ENCODE measurements around the gene HS1BP3. TPM values are rescaled to one million over a fixed set of nuclear protein-coding genes. Genes with fewer than 3 reads are reported as not detected.

The HS1BP3 gene
- total and polyA plus RNA-seq, 2 of the 13 experiments (the other 11 are each of a cell fraction or from before 2014, with no cell fraction given), result 15.2 to 22.0 TPM

DNA sequence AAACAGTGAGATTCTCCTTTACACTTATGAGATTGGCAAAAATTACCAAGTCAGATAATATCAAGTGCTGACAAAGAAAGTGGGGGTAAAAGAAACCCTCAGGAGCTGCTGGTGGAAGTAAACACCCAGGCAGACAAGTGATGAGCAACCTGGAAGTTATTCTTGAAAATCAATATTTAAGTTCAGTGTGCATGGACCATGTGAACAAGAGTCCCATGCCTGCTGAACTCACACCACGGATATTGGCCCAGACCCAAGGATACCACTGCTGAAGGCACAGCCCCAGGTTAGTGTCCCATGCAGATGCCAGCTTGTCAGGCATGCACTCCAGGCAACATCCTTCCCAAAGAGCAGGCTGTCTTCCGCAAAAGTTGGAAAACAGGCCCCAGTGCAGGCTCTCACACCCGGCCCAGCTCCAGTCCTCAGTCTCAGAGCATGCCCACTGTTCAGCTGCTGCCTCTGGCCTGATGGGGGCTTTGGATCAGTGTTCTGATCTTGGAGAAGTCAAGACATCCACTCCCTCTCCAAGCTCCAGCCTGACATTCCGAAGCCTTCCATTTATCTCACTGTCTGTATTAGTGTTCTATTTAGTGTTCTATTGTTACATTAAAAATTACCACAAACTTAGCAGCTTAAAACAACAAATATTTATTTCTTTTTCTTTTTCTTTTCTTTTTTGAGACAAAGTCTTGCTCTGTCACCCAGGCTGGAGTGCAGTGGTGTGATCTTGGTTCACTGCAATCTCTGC lies 70.0 kb downstream of the HS1BP3 start (continued):
- peak; percentile 97 for TF ChIP-seq KDM1A (CRISPR knock-in tag; IDR thresholded peaks at IDR 0.05)
- TF ChIP-seq, protein P1, sequence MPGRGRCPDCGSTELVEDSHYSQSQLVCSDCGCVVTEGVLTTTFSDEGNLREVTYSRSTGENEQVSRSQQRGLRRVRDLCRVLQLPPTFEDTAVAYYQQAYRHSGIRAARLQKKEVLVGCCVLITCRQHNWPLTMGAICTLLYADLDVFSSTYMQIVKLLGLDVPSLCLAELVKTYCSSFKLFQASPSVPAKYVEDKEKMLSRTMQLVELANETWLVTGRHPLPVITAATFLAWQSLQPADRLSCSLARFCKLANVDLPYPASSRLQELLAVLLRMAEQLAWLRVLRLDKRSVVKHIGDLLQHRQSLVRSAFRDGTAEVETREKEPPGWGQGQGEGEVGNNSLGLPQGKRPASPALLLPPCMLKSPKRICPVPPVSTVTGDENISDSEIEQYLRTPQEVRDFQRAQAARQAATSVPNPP (CRISPR knock-in tag; IDR thresholded peaks at IDR 0.05), result no peak
- TF ChIP-seq ZNF350 (CRISPR knock-in tag; IDR thresholded peaks at IDR 0.05; ENCODE audit: borderline replicate concordance, low read depth), result peak; percentile 73
- TF ChIP-seq, protein P2, sequence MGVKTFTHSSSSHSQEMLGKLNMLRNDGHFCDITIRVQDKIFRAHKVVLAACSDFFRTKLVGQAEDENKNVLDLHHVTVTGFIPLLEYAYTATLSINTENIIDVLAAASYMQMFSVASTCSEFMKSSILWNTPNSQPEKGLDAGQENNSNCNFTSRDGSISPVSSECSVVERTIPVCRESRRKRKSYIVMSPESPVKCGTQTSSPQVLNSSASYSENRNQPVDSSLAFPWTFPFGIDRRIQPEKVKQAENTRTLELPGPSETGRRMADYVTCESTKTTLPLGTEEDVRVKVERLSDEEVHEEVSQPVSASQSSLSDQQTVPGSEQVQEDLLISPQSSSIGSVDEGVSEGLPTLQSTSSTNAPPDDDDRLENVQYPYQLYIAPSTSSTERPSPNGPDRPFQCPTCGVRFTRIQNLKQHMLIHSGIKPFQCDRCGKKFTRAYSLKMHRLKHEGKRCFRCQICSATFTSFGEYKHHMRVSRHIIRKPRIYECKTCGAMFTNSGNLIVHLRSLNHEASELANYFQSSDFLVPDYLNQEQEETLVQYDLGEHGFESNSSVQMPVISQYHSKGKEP (CRISPR knock-in tag; IDR thresholded peaks at IDR 0.05), result no peak
- no peak for TF ChIP-seq ZNF180 (CRISPR knock-in tag; IDR thresholded peaks at IDR 0.05; ENCODE audit: borderline replicate concordance, low read depth)
- TF ChIP-seq HNRNPL (IDR thresholded peaks at IDR 0.05; ENCODE audit: low read depth, low read length), result peak; percentile 92
- peak; percentile 86; the same call in 1 of the 2 replicates for TF ChIP-seq ZNF567 (CRISPR knock-in tag; IDR thresholded peaks at IDR 0.05; ENCODE audit: borderline replicate concordance)
- no peak for TF ChIP-seq ZNF550 (CRISPR knock-in tag; IDR thresholded peaks at IDR 0.05; ENCODE audit: borderline replicate concordance)
- TF ChIP-seq SMAD1 (CRISPR knock-in tag; IDR thresholded peaks at IDR 0.05; ENCODE audit: borderline replicate concordance, low read depth), result no peak; the same call in 1 of the 2 replicates
- TF ChIP-seq KLF11 (CRISPR knock-in tag; IDR thresholded peaks at IDR 0.05), result peak; percentile 90
- no peak for TF ChIP-seq MBD4 (IDR thresholded peaks at IDR 0.05; ENCODE audit: borderline replicate concordance, low read length)
- no peak for TF ChIP-seq ZNF383 (CRISPR knock-in tag; IDR thresholded peaks at IDR 0.05; ENCODE audit: borderline replicate concordance)
- 0 out of 2 replicates have a peak, but pooled peaks have one; percentile 17 for TF ChIP-seq ATF7-NPFF (CRISPR knock-in tag; IDR thresholded peaks at IDR 0.05; ENCODE audit: low read depth)
- peak; percentile 93; the same call in 1 of the 2 replicates for TF ChIP-seq NCOR1 (IDR thresholded peaks at IDR 0.05; ENCODE audit: borderline replicate concordance, low read length)
- TF ChIP-seq RARA (CRISPR knock-in tag; IDR thresholded peaks at IDR 0.05), result peak; percentile 93
- TF ChIP-seq, protein P3, sequence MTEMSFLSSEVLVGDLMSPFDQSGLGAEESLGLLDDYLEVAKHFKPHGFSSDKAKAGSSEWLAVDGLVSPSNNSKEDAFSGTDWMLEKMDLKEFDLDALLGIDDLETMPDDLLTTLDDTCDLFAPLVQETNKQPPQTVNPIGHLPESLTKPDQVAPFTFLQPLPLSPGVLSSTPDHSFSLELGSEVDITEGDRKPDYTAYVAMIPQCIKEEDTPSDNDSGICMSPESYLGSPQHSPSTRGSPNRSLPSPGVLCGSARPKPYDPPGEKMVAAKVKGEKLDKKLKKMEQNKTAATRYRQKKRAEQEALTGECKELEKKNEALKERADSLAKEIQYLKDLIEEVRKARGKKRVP (CRISPR knock-in tag; IDR thresholded peaks at IDR 0.05), result peak in 1 of 2 experiments; percentile 67; a peak in 1 of 4 replicates
- TF ChIP-seq SALL2 (CRISPR knock-in tag; IDR thresholded peaks at IDR 0.05), result no peak
- peak; percentile 88 for TF ChIP-seq BCL6 (CRISPR knock-in tag; IDR thresholded peaks at IDR 0.05)
- TF ChIP-seq, protein P4, sequence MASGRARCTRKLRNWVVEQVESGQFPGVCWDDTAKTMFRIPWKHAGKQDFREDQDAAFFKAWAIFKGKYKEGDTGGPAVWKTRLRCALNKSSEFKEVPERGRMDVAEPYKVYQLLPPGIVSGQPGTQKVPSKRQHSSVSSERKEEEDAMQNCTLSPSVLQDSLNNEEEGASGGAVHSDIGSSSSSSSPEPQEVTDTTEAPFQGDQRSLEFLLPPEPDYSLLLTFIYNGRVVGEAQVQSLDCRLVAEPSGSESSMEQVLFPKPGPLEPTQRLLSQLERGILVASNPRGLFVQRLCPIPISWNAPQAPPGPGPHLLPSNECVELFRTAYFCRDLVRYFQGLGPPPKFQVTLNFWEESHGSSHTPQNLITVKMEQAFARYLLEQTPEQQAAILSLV (CRISPR knock-in tag; IDR thresholded peaks at IDR 0.05; ENCODE audit: borderline replicate concordance), result peak; percentile 75; the same call in 1 of the 2 replicates
- 0 out of 2 replicates have a peak, but pooled peaks have one; percentile 31 for TF ChIP-seq KDM3A (CRISPR knock-in tag; IDR thresholded peaks at IDR 0.05; ENCODE audit: low read depth)
- TF ChIP-seq ZNF7 (CRISPR knock-in tag; IDR thresholded peaks at IDR 0.05), result peak; percentile 100
- peak in 1 of 2 experiments; percentile 97; a peak in 2 of 4 replicates for TF ChIP-seq EP300 (IDR thresholded peaks at IDR 0.05; ENCODE audit: low read depth in 2 of 2, low read length in 2 of 2)
- peak; percentile 93 for TF ChIP-seq EP300 (CRISPR knock-in tag; IDR thresholded peaks at IDR 0.05; ENCODE audit: borderline replicate concordance)
- TF ChIP-seq, protein P5, sequence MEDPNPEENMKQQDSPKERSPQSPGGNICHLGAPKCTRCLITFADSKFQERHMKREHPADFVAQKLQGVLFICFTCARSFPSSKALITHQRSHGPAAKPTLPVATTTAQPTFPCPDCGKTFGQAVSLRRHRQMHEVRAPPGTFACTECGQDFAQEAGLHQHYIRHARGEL (CRISPR knock-in tag; IDR thresholded peaks at IDR 0.05), result no peak
- TF ChIP-seq TEAD2 (CRISPR knock-in tag; IDR thresholded peaks at IDR 0.05), result no peak
- TF ChIP-seq GATAD2A (CRISPR knock-in tag; IDR thresholded peaks at IDR 0.05), result peak; percentile 100

All from HepG2 (cell line).